Stimulated activated CD8-positive, alpha-beta memory T cell treated with anti-CD3 and anti-CD28 coated beads, Interleukin-7, amount 100 ng/mL, for 48 hours (primary cell): ENCODE data around the gene CSNK1E.
A peak's percentile ranks its signal among the peaks of the same experiment; 100 is the strongest.

Source experiments
- DNase-seq, 2 donors: peaks; one replicate each; pipeline ENCODE4 v3.0.0-alpha.2; 2020; ENCODE audit warnings: low read depth in 1 of 2; ENCODE audit errors: extremely low read depth in 1 of 2

CSNK1E gene

GRCh38 chr22:38282397-38282796, 34.8 kb downstream of the CSNK1E start:
- no peak for DNase-seq

GRCh38 chr22:38276166-38276565, 41.1 kb downstream of the CSNK1E start:
- no peak for DNase-seq

GRCh38 chr22:38273135-38273826, 44.0 kb downstream of the CSNK1E start:
- no peak for DNase-seq

GRCh38 chr22:38272373-38273134, 44.7 kb downstream of the CSNK1E start, which contains the start of gene TMEM184B:
TMEM184B (minus strand) TSS chr22:38273010; CDS start chr22:38247961, 25,049 bp downstream.
- peak; percentile 40 to 72 for DNase-seq

GRCh38 chr22:38271927-38272372, 45.3 kb downstream of the CSNK1E start:
- no peak for DNase-seq

GRCh38 chr22:38271101-38271500, 46.1 kb downstream of the CSNK1E start:
- no peak for DNase-seq

GRCh38 chr22:38270091-38270992, 46.9 kb downstream of the CSNK1E start:
- DNase-seq = no peak

GRCh38 chr22:38269466-38269865, 47.8 kb downstream of the CSNK1E start:
- no peak for DNase-seq

GRCh38 chr22:38267086-38267485, 50.1 kb downstream of the CSNK1E start:
- DNase-seq = no peak

GRCh38 chr22:38266120-38266519, 51.1 kb downstream of the CSNK1E start:
- no peak for DNase-seq

GRCh38 chr22:38264322-38264843, 52.9 kb downstream of the CSNK1E start:
- no peak for DNase-seq

GRCh38 chr22:38262051-38262795, 55.0 kb downstream of the CSNK1E start:
- DNase-seq = no peak

- no peak for DNase-seq
These were observed 56.2 kb downstream of the CSNK1E start for GRCh38 chr22:38260761-38261681.

- no peak for DNase-seq
These were observed 57.9 kb downstream of the CSNK1E start for GRCh38 chr22:38259370-38259769.

- DNase-seq = no peak
These were observed 58.3 kb downstream of the CSNK1E start for GRCh38 chr22:38258895-38259294.

GRCh38 chr22:38257650-38258250, 59.5 kb downstream of the CSNK1E start:
- no peak for DNase-seq

GRCh38 chr22:38257181-38257580, 60.1 kb downstream of the CSNK1E start:
- DNase-seq = no peak

- DNase-seq = no peak
These were observed 61.5 kb downstream of the CSNK1E start for GRCh38 chr22:38255697-38256096.

- DNase-seq = no peak
These were observed 65.9 kb downstream of the CSNK1E start for GRCh38 chr22:38251341-38251692.
